Esophagus squamous epithelium (tissue), 5 donors: ENCODE results near the gene STAT5B. TPM values are rescaled to one million over a fixed set of nuclear protein-coding genes. Genes with fewer than 3 reads are reported as not detected.
"Not testable (repeated sequence)": the region's sequence is repeated elsewhere in the genome, so short reads cannot be mapped to it uniquely, and the experiment has no call there.

Experiments
- DNase-seq: peaks from one replicate; lab custom pipeline; 2025; lab: John Stamatoyannopoulos, UW
- H3K27ac ChIP-seq, 4 donors: fragments of 200-600 bp; sonication (generic); one replicate each; pipeline ENCODE4 v1.5.1; 2016 to 2019; ENCODE audit warnings: mild to moderate bottlenecking in 1 of 4
- H3K27me3 ChIP-seq, 4 donors: fragments of 200-600 bp; sonication (generic); 1 replicate in 3 of 4; 2 replicates in 1 of 4; pipeline versions ENCODE4 v1.5.1 to v1.6.0; 2017 to 2021; ENCODE audit warnings: antibody characterized with exemption in 1 of 4
- H3K36me3 ChIP-seq, 3 donors: fragments of 200-600 bp; sonication (generic); one replicate each; pipeline ENCODE4 v1.5.1; 2016 to 2019
- H3K4me1 ChIP-seq, 3 donors: fragments of 200-600 bp; sonication (generic); one replicate each; pipeline ENCODE4 v1.5.1; 2017 to 2019
- H3K4me3 ChIP-seq, 4 donors: fragments of 200-600 bp; sonication (generic); 1 replicate in 3 of 4; 2 replicates in 1 of 4; pipeline ENCODE4 v1.5.1; 2016 to 2019; ENCODE audit warnings: mild to moderate bottlenecking in 2 of 4, moderate library complexity in 1 of 4
- H3K9me3 ChIP-seq, 3 donors: fragments of 200-600 bp; sonication (generic); one replicate each; pipeline ENCODE4 v1.5.1; 2016 to 2019
- CTCF ChIP-seq, 6 experiments: fragments of 450-650 bp in 4 of 6; fragments of 200-600 bp in 2 of 6; sonication (generic) in 2 of 6; IDR thresholded peaks; one replicate each; pipeline ENCODE4 v1.5.1; 2016 to 2019; ENCODE audit warnings: antibody characterized with exemption in 6 of 6, mild to moderate bottlenecking in 4 of 6, moderate library complexity in 4 of 6
- POLR2A ChIP-seq, 4 donors: fragments of 450-650 bp; IDR thresholded peaks; one replicate each; pipeline ENCODE4 v1.6.1; 2017; ENCODE audit warnings: antibody characterized with exemption in 4 of 4, mild to moderate bottlenecking in 4 of 4, moderate library complexity in 3 of 4
- WGBS, 2 donors: methylation state at CpG; one replicate each; pipeline ENCODE4 v1.1.5; 2018; 5-methylcytosine and 5-hydroxymethylcytosine counted together
- intact Hi-C: fragments of 100-400 bp; cut with DNase I; formaldehyde crosslinking; loops from one replicate; pipeline ENCODE4 v1.15.0; 2022
- total RNA-seq, 4 donors: library from RNA; depleted of rRNA; stranded (reverse); fragments of >200 nt; gene quantifications; one replicate each; pipeline ENCODE4 v1.1.0, GENCODE V29; 2016
- donor health status: DM: yes; HTN: yes; CAD: no.

Gene STAT5B
- total RNA-seq, 4 donors from 2014 or later: 17.9 to 57.6 (median 19.5) TPM

DNA sequence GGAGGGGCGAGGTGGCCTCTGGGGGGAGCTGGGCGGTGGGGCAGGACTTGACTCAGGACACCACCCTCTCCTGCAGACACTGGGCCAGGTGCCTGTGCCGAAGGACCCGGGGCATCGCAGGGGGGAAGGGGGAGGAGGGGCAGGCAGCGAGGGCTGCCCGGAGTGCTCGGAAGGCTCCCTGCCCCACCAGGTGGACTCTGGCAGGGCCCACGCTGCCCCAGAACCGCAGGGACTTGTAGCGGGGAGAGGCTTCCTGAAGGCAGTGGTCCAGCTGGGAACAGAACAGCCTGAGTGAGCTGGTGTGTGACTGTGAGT lies 86.6 kb downstream of the STAT5B start:
- intact Hi-C loops: no loop called here
- Histone ChIP-seq H3K36me3 (no peaks in the 10 kb centered on the region), H3K27ac (no peak overlapping the region), H3K27me3 (peaks cover 0 to 11% (median 0%) of the 10 kb centered on the region in 4 donors), H3K4me3 (no peak overlapping the region), H3K9me3 (no peaks in the 10 kb centered on the region), H3K4me1 (peaks cover 13 to 29% (median 13%) of the 10 kb centered on the region in 3 donors)
- 67 to 71% methylated on average over 2 to 9 of the region's 11 CpGs for WGBS, 2 donors
- no peak for TF ChIP-seq CTCF (IDR thresholded peaks at IDR 0.05)
- no peak for TF ChIP-seq POLR2A (IDR thresholded peaks at IDR 0.05)
- DNase-seq: no peak

DNA sequence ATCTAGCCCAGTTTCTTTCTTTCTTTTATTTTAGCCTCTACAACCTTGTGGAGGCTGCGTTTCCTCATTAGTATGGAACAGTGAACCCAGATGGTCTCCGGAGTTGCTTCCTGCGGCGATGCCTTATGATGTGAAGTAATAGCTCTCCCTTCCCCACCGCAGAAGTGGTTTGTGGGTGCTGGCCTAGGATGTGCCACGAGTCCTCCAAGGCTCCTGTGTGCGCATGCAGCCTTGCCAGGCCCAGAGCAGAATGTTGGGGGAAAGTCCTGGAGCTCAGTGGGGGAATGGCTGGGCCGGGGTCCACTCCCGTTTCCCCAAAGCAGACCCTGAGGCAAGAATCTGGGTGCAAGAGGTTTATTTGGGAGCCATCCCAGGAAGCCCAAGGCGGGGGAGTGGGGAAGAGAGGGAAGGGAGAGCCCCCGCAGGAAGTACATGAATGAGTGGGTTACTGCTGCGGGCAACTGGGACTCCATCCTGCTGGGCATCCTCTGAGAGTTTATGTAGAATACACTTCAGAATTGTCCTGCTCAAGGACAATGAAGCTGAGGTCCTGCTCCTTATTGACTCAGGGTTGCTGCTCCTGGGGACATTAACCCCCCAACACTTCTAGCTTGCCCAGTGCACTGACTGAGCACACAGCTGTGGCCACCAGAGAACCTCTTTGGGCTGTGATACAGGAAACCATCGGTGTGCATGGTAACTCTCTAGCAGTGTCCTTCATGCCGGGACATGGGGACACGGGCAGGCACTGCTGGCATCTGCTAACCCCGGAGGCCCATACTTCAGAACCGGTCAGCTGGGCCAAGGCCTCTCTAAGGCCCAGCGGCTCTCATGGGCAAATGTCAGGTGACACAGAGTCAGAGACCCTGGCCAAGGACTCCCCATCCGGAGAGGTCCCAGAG lies 87.2 kb downstream of the STAT5B start:
- 63 to 79% methylated on average over 10 to 12 of the region's 19 CpGs for WGBS, 2 donors
- no peaks in the 10 kb centered on the region for H3K36me3 ChIP-seq
- TF ChIP-seq POLR2A (IDR thresholded peaks at IDR 0.05) (no peak), CTCF (IDR thresholded peaks at IDR 0.05) (no peak)
- H3K4me3 ChIP-seq: no peak overlapping the region
- intact Hi-C loops: no loop called here
- H3K4me1 ChIP-seq: peaks cover 15 to 29% (median 18%) of the 10 kb centered on the region in 3 donors
- no peak overlapping the region for H3K27ac ChIP-seq
- DNase-seq: no peak
- no peaks in the 10 kb centered on the region for H3K9me3 ChIP-seq
- H3K27me3 ChIP-seq: peaks cover 0 to 17% (median 0%) of the 10 kb centered on the region in 4 donors

DNA sequence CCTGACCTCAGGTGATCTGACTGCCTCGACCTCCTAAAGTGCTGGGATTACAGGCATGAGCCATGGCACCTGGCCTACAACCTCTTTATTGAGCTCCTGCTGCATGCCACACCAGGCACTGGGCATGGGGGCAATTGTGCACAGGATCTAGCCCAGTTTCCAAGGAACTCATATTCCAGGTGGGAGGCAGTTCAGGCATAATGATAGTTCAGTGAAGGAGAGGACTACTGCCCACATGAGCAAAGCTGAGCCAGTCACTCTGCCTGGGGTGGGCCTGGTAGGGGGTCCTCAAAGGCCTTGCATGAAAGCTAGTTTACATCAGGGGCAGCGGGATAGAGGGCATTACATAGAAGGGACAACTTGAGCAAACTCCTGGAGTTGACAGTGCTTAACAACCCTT lies 88.4 kb downstream of the STAT5B start:
- Histone ChIP-seq H3K27ac (no peak overlapping the region), H3K27me3 (peaks cover 0 to 29% (median 0%) of the 10 kb centered on the region in 4 donors), H3K4me1 (peaks cover 11 to 29% (median 15%) of the 10 kb centered on the region in 3 donors), H3K9me3 (no peaks in the 10 kb centered on the region), H3K36me3 (no peaks in the 10 kb centered on the region), H3K4me3 (no peak overlapping the region)
- no peak for TF ChIP-seq POLR2A (IDR thresholded peaks at IDR 0.05)
- TF ChIP-seq CTCF (IDR thresholded peaks at IDR 0.05): no peak
- no peak for DNase-seq
- intact Hi-C loops: no loop called here
- 66 to 90% methylated on average over 1 to 2 of the region's 2 CpGs for WGBS, 2 donors

DNA sequence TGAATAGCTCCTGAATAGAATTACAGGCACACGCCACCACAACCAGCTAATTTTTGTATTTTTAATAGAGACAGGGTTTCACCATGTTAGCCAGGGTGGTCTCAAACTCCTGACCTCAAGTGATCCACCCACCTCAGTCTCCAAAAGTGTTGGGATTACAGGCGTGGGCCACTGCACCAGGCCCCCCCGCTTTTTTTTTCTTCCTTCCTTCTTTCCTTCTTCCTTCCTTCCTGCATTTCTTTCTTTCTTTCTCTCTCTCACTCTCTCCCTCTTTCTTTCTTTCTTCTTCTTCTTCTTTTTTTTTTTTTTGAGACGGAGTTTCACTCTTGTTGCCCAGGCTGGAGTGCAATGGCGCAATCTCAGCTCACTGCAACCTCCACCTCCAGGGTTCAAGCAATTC lies 90.0 kb downstream of the STAT5B start:
- intact Hi-C loops, H3K9me3 ChIP-seq, H3K27ac ChIP-seq, H3K36me3 ChIP-seq, H3K4me3 ChIP-seq, DNase-seq: not testable (repeated sequence)
- H3K4me1 ChIP-seq: peaks cover 15 to 30% (median 15%) of the 10 kb centered on the region in 3 donors
- WGBS, 2 donors: 80 to 86% methylated on average over 5 of the region's 5 CpGs
- H3K27me3 ChIP-seq: peaks cover 0 to 45% (median under 1%) of the 10 kb centered on the region in 4 donors

DNA sequence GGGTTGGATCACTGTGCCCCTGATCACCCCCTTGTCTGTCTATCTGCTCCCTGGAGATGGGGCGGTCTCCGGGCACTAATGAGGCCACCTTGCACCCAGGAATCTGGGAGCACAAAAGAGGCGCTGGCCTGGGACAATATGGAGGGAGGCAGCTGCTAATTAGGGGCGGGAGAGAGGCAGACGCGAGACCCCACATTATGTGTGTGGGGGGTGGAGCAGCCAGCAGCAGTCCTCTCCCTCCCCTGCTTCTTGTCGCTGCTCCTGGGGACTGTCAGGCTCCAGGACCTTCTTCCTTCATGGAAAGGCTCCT lies 90.6 kb downstream of the STAT5B start:
- WGBS, 2 donors: 20 to 38% methylated on average over 1 of the region's 7 CpGs

More for the DNA sequence above, 90.6 kb downstream of the STAT5B start:
- TF ChIP-seq CTCF (IDR thresholded peaks at IDR 0.05) (no peak), POLR2A (IDR thresholded peaks at IDR 0.05) (no peak)
- Histone ChIP-seq H3K4me1 (peaks cover 21 to 36% (median 21%) of the 10 kb centered on the region in 3 donors), H3K27ac (no peak overlapping the region), H3K9me3 (no peaks in the 10 kb centered on the region), H3K27me3 (peaks cover 0 to 52% (median 5%) of the 10 kb centered on the region in 4 donors), H3K36me3 (no peaks in the 10 kb centered on the region), H3K4me3 (no peak overlapping the region)
- intact Hi-C loops: no loop called here
- no peak for DNase-seq
